Activated naive CD4-positive, alpha-beta T cell treated with anti-CD3 and anti-CD28 coated beads for 36 hours (primary cell): Measurements from ENCODE around the gene NHS. TPM values are rescaled to one million over a fixed set of nuclear protein-coding genes. Genes with fewer than 3 reads are reported as not detected.

ENCODE experiments used
- CTCF ChIA-PET: fragments of 350-600 bp; sonication (Branson Sonifier 250); formaldehyde crosslinking; loops from one replicate; lab custom pipeline; 2021; ENCODE audit warnings: antibody characterized with exemption; lab: Charles Lee
- DNase-seq: peaks from one replicate; pipeline ENCODE4 v3.0.0-alpha.2; 2020
- H3K27ac Mint-ChIP-seq: one replicate; pipeline ENCODE4 v1.8.0; 2021; ENCODE audit warnings: mild to moderate bottlenecking, mixed read lengths
- H3K27me3 Mint-ChIP-seq: one replicate; pipeline ENCODE4 v1.8.0; 2021; ENCODE audit warnings: low read depth, mixed read lengths
- H3K36me3 Mint-ChIP-seq: one replicate; pipeline ENCODE4 v1.8.0; 2021; ENCODE audit warnings: low read depth, mixed read lengths
- H3K4me1 Mint-ChIP-seq: one replicate; pipeline ENCODE4 v1.8.0; 2021; ENCODE audit warnings: low read depth, mixed read lengths
- H3K4me3 Mint-ChIP-seq: one replicate; pipeline ENCODE4 v1.8.0; 2021; ENCODE audit warnings: mild to moderate bottlenecking, moderate library complexity, mixed read lengths
- H3K9me3 Mint-ChIP-seq: one replicate; pipeline ENCODE4 v1.8.0; 2021; ENCODE audit warnings: mixed read lengths
- intact Hi-C: fragments of 100-400 bp; cut with micrococcal nuclease; formaldehyde crosslinking; loops from one replicate; pipeline ENCODE4 v1.15.1; 2023
- total RNA-seq, 2 experiments: library from RNA; stranded (reverse); gene quantifications; one replicate each; pipeline ENCODE4 v1.2.3, GENCODE V29; 2021

NHS gene
- total RNA-seq, 2 experiments from 2014 or later, result 7.8 to 8.9 TPM

DNA sequence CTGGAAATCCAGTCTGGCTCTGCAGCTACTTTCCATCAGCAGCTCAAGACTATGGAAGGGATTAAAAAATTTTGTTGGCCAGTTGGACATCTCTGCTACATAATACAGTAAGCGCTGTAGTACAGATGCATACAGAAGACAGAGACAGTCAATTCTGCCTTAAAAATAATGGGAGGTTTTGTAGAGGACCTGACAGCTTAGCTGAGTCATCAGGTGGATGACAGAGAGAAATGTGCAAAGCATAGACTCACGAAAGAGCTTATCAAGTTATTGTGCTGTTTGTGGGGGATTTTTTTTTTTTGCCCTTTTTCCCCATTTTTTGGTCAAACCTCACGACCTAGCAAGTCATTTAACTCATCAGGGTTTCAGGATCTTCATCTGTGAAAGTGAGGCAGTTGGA, 213.3 kb downstream of the NHS start:
- peaks cover 2% of the 10 kb centered on the region for H3K27me3 Mint-ChIP-seq
- DNase-seq, result no peak
- peaks cover 39% of the 10 kb centered on the region for H3K4me1 Mint-ChIP-seq
- CTCF ChIA-PET, result no interaction called here
- no peak overlapping the region for H3K4me3 Mint-ChIP-seq
- peak overlapping the region; percentile 61 for H3K27ac Mint-ChIP-seq
- intact Hi-C loops, result no loop called here
- no peaks in the 10 kb centered on the region for H3K9me3 Mint-ChIP-seq
- H3K36me3 Mint-ChIP-seq, result no peaks in the 10 kb centered on the region

DNA sequence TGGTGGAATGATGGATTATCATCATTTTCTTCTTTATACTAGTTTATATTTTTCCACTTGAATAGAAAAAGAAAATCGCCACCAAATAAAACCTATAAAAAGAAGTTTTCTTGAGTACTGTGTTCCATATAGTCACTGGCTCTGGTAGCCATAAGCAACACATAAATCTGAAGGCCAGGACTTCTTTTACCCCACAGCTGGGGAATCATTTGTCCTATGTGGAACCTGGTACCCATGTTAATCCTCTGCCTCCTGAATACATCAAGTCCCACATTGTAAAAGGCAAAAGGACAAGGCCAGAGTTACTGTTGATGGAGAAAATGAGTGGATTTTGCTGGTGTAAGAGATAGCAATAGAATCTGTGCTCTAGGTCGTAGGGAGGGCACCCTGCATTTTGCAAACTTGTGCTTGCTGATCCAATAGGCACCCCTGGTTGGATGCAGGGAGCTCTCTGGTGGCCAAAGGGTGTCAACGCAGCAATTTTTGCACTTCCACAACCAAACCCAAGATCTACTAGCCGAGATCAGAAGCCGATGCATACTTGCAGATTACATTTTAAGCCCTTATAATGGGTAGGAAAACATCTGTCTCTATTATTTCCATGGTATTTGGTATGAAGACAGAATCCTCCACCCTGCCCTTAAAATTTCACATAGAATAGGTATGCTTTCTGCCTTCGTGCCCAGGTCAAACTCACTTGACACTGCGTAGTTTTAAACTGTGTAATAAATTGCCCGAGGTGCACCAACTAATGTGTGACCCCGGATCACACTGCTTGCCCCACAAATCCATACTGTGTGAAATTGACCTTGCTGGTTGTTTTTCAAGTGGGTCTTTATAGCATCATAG, 216.1 kb downstream of the NHS start:
- H3K4me1 Mint-ChIP-seq, result peaks cover 44% of the 10 kb centered on the region
- peak; percentile 70 for DNase-seq
- intact Hi-C loops, result loop anchor here (1.0 to 2.0 kb wide), 7 partner anchors 56 to 349 kb away; no protein-coding TSS in a partner anchor
- H3K27ac Mint-ChIP-seq, result peak overlapping the region; percentile 82
- peaks cover 2% of the 10 kb centered on the region for H3K27me3 Mint-ChIP-seq
- no peaks in the 10 kb centered on the region for H3K9me3 Mint-ChIP-seq
- CTCF ChIA-PET, result interaction anchor here (0.9 to 2.5 kb wide), 4 partner anchors 54 to 178 kb away, joined by 3 to 12 read pairs (median 3); no protein-coding TSS in a partner anchor
- H3K4me3 Mint-ChIP-seq, result no peak overlapping the region
- H3K36me3 Mint-ChIP-seq, result no peaks in the 10 kb centered on the region

DNA sequence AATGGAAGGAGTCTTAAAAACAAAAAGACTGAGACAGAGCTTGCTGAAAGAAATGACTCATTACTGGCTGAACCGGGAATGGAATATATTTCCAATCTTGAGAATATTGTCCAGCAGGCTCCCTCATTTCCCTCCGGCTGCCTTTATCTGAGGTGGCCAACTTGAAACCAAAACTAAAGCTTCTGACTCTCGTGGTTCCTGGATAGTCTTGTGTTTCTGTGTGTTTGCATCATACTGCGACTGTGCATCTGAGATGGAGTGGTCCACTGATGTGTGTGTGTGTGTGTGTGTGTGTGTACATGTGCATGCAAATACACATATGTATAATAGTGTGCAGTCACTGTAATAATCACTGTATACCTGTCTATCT, 216.7 kb downstream of the NHS start:
- Mint-ChIP-seq H3K9me3 (no peaks in the 10 kb centered on the region), H3K36me3 (no peaks in the 10 kb centered on the region), H3K27me3 (peaks cover 2% of the 10 kb centered on the region), H3K27ac (peak overlapping the region; percentile 66), H3K4me1 (peaks cover 44% of the 10 kb centered on the region), H3K4me3 (no peak overlapping the region)
- CTCF ChIA-PET, result interaction anchor here (0.9 to 2.5 kb wide), 4 partner anchors 55 to 178 kb away, joined by 3 to 12 read pairs (median 3); no protein-coding TSS in a partner anchor
- DNase-seq, result peak; percentile 38
- intact Hi-C loops, result loop anchor here (1.0 to 2.0 kb wide), 7 partner anchors 56 to 349 kb away; no protein-coding TSS in a partner anchor

DNA sequence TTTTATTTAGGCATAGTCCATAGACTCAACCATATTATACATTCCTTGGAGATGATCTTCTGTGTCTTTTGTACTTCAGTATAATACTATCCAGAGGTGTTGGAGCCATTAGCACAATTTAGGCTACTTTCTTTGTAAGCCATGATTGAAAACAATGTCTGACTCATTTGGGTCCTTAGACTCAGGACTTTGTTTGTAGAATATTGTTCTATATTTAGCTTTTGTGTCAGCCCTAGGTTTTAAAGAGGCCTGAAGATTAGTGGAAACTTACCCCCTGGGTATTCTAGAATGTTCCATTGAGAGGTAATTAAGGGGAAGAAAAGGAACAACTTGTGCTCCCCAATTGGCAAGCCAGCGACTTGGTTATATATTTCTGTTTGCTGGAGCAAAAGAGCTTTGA, 217.1 kb downstream of the NHS start:
- Mint-ChIP-seq H3K4me3 (no peak overlapping the region), H3K27me3 (peaks cover 2% of the 10 kb centered on the region), H3K9me3 (no peaks in the 10 kb centered on the region), H3K36me3 (no peaks in the 10 kb centered on the region), H3K27ac (peak overlapping the region; percentile 66), H3K4me1 (peaks cover 44% of the 10 kb centered on the region)
- intact Hi-C loops, result no loop called here
- DNase-seq, result no peak
- CTCF ChIA-PET, result interaction anchor here (0.9 to 2.5 kb wide), 4 partner anchors 55 to 179 kb away, joined by 3 to 12 read pairs (median 3); no protein-coding TSS in a partner anchor

DNA sequence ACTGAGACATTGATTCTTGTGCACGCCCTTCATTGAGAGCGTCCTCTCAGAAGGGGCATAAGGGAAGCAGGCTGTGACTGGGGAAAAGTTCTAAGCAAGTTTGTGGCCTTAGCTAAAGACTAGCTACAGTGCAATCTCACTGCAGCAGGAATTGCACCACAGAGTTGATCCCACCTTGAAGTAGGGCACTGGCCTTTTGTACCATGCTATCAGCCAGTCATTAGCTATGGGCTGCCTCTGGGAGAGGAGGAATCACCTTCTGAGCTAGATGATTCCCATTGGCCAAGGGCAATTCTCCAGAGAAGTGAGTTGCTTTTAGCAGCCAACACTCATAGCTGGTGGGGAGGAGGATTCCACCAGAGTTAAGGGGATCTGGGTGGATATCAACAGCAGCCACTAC, 219.7 kb downstream of the NHS start:
- DNase-seq, result no peak
- CTCF ChIA-PET, result interaction anchor here (1.0 kb wide), 1 partner anchor 11 kb away, joined by 3 read pairs; no protein-coding TSS in a partner anchor
- intact Hi-C loops, result no loop called here
- H3K4me3 Mint-ChIP-seq, result no peak overlapping the region
- no peaks in the 10 kb centered on the region for H3K36me3 Mint-ChIP-seq
- no peaks in the 10 kb centered on the region for H3K9me3 Mint-ChIP-seq
- no peak overlapping the region for H3K27ac Mint-ChIP-seq
- H3K4me1 Mint-ChIP-seq, result peaks cover 24% of the 10 kb centered on the region
- H3K27me3 Mint-ChIP-seq, result peaks cover 2% of the 10 kb centered on the region

DNA sequence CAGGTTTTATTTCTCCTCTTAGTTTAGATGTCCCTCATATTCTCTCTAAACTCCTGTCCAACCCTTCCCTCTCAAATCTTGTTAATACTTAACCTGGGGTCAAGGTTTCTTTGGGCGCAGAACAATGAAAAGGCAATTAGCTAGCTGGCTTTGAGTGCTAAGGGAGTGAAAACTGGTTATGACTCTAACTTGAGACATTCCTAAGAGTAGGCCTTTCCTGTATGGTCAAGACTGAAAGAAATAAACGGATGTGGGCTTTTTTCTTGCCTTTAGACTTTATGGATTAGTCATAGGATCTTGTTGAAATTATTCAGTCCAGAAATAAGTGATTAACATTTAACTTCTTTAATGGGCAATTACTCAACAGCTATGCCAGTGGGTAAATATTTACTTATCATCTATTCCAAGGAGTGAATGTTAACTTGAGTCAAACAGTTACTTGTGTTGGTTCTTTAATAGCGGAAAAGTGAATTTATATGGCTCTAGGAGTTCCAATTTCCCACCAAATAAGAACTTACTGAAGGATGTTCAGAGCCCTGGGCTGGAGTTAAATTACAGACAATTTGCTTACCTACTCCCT, 220.5 kb downstream of the NHS start:
- intact Hi-C loops, result no loop called here
- no peak for DNase-seq
- CTCF ChIA-PET, result interaction anchor here (0.6 to 1.0 kb wide), 2 partner anchors 10 to 484 kb away, joined by 3 read pairs; no protein-coding TSS in a partner anchor
- H3K4me3 Mint-ChIP-seq, result no peak overlapping the region
- no peaks in the 10 kb centered on the region for H3K9me3 Mint-ChIP-seq
- peaks cover 2% of the 10 kb centered on the region for H3K27me3 Mint-ChIP-seq
- H3K27ac Mint-ChIP-seq, result no peak overlapping the region
- no peaks in the 10 kb centered on the region for H3K36me3 Mint-ChIP-seq
- H3K4me1 Mint-ChIP-seq, result peaks cover 23% of the 10 kb centered on the region

DNA sequence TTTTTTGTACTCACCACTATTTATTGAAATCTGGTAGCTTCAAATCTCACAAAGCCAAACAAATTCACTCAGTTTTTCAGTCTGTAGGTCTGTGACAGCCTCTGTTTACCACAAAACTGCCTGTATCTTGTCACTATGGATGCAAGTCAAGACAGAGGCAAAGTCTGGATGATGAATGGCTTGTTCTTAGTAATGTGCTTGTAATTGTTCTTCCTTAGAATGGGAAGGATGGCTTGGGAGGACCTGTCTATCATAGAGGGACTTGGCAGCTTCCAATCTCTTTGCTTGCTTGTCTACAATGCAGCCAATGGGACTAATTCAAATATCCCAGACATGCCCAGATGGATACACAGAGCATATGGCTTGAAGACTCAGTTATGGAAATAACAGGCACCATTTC, 221.1 kb downstream of the NHS start:
- Mint-ChIP-seq H3K4me1 (peaks cover 19% of the 10 kb centered on the region), H3K4me3 (no peak overlapping the region), H3K9me3 (no peaks in the 10 kb centered on the region), H3K27me3 (peaks cover 1% of the 10 kb centered on the region), H3K36me3 (no peaks in the 10 kb centered on the region), H3K27ac (no peak overlapping the region)
- CTCF ChIA-PET, result interaction anchor here (0.6 kb wide), 1 partner anchor 484 kb away, joined by 3 read pairs; no protein-coding TSS in a partner anchor
- DNase-seq, result no peak
- intact Hi-C loops, result no loop called here

DNA sequence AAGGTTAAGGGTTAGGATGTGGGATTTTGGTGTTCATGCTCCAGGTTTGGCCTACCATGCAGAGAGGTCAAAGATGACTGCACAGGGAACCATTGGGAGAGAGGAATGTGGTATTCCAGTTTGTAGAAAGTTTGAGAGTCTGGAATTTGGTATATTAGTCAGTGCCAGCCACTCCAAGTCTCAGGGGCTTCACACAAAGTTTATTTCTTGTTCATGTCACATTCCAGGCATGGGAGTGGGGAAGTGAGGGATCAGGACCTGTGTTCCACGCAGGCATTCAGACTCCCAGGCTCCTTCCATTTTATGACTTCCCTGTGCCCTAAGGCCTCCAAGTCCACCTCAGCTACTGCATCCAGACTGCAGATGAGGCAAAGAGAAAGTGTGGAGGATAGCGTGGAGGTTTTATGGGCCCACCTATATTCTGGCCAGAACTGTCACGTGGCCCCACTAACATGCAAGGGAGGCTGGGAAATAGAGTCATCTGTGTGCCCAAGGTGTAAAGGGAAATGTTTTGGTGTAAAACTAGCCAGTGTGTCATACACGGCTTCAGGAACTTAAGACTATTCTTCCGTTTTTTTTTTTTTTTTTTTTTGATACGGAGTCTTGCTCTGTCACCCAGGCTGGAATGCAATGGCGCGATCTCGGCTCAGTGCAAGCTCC, 221.7 kb downstream of the NHS start:
- no peak overlapping the region for H3K27ac Mint-ChIP-seq
- no peaks in the 10 kb centered on the region for H3K9me3 Mint-ChIP-seq
- CTCF ChIA-PET, result no interaction called here

DNA sequence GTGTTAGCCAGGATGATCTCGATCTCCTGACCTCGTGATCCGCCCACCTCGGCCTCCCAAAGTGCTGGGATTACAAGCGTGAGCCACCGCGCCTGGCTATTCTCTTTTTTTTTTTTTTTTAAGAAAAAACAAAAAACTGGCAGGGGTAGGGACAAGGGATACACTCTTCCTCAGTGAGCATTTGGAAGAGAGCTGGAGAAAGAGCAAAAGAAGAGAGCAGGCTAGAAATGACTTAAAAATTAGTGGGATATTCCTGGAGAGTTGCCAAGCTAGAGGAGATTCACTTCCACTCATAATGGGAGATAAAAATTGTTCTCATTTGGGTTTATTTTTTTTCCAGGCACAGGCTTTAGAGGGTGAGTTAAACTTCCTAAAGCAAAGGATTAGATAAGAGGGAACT, 222.3 kb downstream of the NHS start:
- no peak overlapping the region for H3K27ac Mint-ChIP-seq
- no peak overlapping the region for H3K4me3 Mint-ChIP-seq
- no peak for DNase-seq
- CTCF ChIA-PET, result no interaction called here
- H3K4me1 Mint-ChIP-seq, result peaks cover 7% of the 10 kb centered on the region
- no peaks in the 10 kb centered on the region for H3K9me3 Mint-ChIP-seq
- intact Hi-C loops, result no loop called here
- peaks cover 2% of the 10 kb centered on the region for H3K27me3 Mint-ChIP-seq
- H3K36me3 Mint-ChIP-seq, result no peaks in the 10 kb centered on the region

More for the DNA sequence above, 221.7 kb downstream of the NHS start:
- H3K36me3 Mint-ChIP-seq, result no peaks in the 10 kb centered on the region
- H3K4me3 Mint-ChIP-seq, result no peak overlapping the region
- peaks cover 13% of the 10 kb centered on the region for H3K4me1 Mint-ChIP-seq
- DNase-seq, result no peak
- H3K27me3 Mint-ChIP-seq, result no peaks in the 10 kb centered on the region
- intact Hi-C loops, result no loop called here

DNA sequence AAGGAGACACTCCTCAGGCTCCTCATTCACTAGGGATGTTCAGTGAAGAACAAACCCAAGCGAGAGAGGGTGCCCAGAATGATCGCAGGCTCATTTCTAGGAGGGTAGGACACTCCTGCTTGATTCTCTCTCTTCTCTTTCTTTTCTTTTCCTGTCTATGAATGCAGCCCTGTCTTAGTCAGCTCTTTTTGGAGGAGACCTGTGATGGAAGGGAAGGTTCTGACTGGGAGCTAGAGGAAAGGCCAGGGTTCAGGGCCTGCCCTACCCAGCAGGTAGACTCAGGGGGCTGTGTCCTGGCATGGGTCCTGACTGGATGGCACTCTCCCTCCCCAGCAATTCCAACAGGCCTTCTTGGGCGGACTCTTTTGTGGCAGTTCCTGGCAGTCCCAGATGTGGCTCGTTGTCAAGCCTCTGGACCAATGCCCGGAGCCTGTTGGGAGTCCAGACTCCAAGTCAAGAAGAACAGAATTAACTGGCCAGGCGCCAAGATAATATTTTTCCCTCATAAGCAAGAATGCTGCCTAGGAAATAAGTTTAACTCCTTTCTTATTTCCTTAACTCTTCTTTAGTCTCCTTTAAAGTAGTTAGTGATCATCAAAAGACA, 222.9 kb downstream of the NHS start:
- Mint-ChIP-seq H3K4me3 (no peak overlapping the region), H3K9me3 (no peaks in the 10 kb centered on the region), H3K27ac (no peak overlapping the region), H3K4me1 (peaks cover 4% of the 10 kb centered on the region), H3K27me3 (peaks cover 2% of the 10 kb centered on the region), H3K36me3 (no peaks in the 10 kb centered on the region)
- CTCF ChIA-PET, result no interaction called here
- intact Hi-C loops, result no loop called here
- no peak for DNase-seq

DNA sequence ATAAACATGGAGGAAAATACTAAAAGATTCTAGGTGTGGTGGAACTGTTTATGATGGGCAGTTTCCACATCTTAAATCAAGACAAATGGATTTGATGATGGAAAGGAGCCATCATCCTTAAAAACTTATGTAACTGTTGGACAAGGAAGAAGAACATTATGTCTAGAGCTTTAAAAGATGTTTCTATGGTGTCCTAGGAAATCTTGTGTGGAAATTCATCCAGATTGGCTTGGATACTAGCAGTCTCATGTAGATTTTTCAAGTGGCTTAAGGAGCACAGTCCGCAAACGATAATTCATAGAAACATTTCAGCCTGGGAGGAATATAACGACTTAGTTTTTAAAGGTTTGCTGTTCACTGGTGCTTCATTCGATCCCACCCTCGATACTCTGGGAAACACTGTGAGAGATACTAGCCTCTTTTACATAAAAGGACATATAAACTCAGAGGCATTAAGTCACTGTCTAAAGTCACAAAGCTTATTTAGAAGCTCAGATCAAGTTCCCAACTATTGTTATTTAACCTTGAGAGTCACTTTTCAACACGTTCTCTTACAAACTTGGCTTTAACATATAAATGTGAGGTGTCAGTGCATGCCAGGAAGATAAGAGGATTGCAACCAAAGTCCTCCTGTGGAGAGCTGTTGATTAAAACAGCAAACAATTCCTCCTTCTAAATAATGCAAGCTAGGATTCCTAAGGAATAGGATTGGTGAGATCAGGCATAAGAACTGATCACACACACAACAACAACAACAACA, 226.6 kb downstream of the NHS start:
- Mint-ChIP-seq H3K36me3 (no peaks in the 10 kb centered on the region), H3K9me3 (no peaks in the 10 kb centered on the region), H3K4me1 (no peaks in the 10 kb centered on the region), H3K4me3 (no peak overlapping the region), H3K27me3 (peaks cover 2% of the 10 kb centered on the region), H3K27ac (no peak overlapping the region)
- CTCF ChIA-PET, result no interaction called here
- DNase-seq, result no peak
- intact Hi-C loops, result no loop called here
